Stimulated activated CD4-positive, alpha-beta T cell treated with anti-CD3 and anti-CD28 coated beads, Interleukin-1b, Interleukin-23, amount 100 ng/mL, for 24 hours (primary cell): ENCODE data around the gene FBXO8.

ENCODE experiments used
- DNase-seq, 4 experiments: peaks; one replicate each; pipeline ENCODE4 v3.0.0-alpha.2; 2020; ENCODE audit warnings: low read depth in 4 of 4, low spot score in 1 of 4

Gene FBXO8

GRCh38 chr4:174210952-174211490 is 72.4 kb downstream of the FBXO8 start:
- DNase-seq: no peak

GRCh38 chr4:174210354-174210753 is 73.1 kb downstream of the FBXO8 start:
- no peak for DNase-seq

GRCh38 chr4:174209341-174209740 is 74.1 kb downstream of the FBXO8 start:
- DNase-seq: no peak

GRCh38 chr4:174207367-174207766 is 76.1 kb downstream of the FBXO8 start:
- no peak for DNase-seq

- DNase-seq: no peak
Observed at GRCh38 chr4:174204164-174204831, 79.2 kb downstream of the FBXO8 start.

- DNase-seq: no peak
Observed at GRCh38 chr4:174201871-174202270, 81.6 kb downstream of the FBXO8 start.

GRCh38 chr4:174199735-174200134 is 83.7 kb downstream of the FBXO8 start:
- DNase-seq: no peak

GRCh38 chr4:174198828-174199227 is 84.6 kb downstream of the FBXO8 start:
- DNase-seq: no peak

GRCh38 chr4:174198396-174198795 is 85.1 kb downstream of the FBXO8 start:
- DNase-seq: no peak

GRCh38 chr4:174193438-174194374 is 89.8 kb downstream of the FBXO8 start:
- no peak for DNase-seq

- no peak for DNase-seq
Observed at GRCh38 chr4:174192943-174193342, 90.5 kb downstream of the FBXO8 start.

- DNase-seq: no peak
Observed at GRCh38 chr4:174190832-174191500, 92.5 kb downstream of the FBXO8 start.

GRCh38 chr4:174189392-174190015 is 94.0 kb downstream of the FBXO8 start:
- DNase-seq: no peak
